HAP-1 (cell line): ENCODE results near the gene TMEM184C.
A peak's percentile ranks its signal among the peaks of the same experiment; 100 is the strongest.

Experiments
- DNase-seq, 2 experiments: peaks; one replicate each; pipeline ENCODE4 v3.0.0-alpha.2; 2016 to 2020; ENCODE audit warnings: low spot score in 2 of 2
- H3K27me3 ChIP-seq: fragments of 250-450 bp; sonication (Bioruptor Pico); 2 replicates; pipeline ENCODE4 v1.5.1; 2020; ENCODE audit warnings: low read depth, mild to moderate bottlenecking, moderate library complexity
- H3K36me3 ChIP-seq: fragments of 250-450 bp; sonication (Bioruptor Pico); replicated peaks from 2 replicates; pipeline ENCODE4 v1.5.1; 2020; ENCODE audit warnings: mild to moderate bottlenecking
- H3K4me1 ChIP-seq: fragments of 250-450 bp; sonication (Bioruptor Pico); 2 replicates; pipeline ENCODE4 v1.5.1; 2020; ENCODE audit warnings: mild to moderate bottlenecking
- H3K4me3 ChIP-seq: fragments of 250-450 bp; sonication (Bioruptor Pico); 2 replicates; pipeline ENCODE4 v1.5.1; 2020; ENCODE audit warnings: mild to moderate bottlenecking, moderate library complexity
- H3K9me3 ChIP-seq: fragments of 250-450 bp; sonication (Bioruptor Pico); 2 replicates; pipeline ENCODE4 v1.5.1; 2020; ENCODE audit warnings: mild to moderate bottlenecking, moderate library complexity
- in situ Hi-C: fragments of 300-500 bp; cut with MboI; formaldehyde crosslinking; loops from 3 replicates; pipeline ENCODE4 v1.14.3; 2020; ENCODE audit warnings: low sequenced_read_pairs, inconsistent platforms, mixed read lengths

The TMEM184C gene

GRCh38 chr4:147617173-147617840 is at the start of gene TMEM184C:
TSS of gene TMEM184C (plus strand) at chr4:147617397. CDS start at chr4:147617957, 560 bp downstream.
- DNase-seq = peak; percentile 91 to 99
- in situ Hi-C loops = loop anchor here (10.0 kb wide), 1 partner anchor 247 kb away; no protein-coding TSS in a partner anchor
- H3K4me1 ChIP-seq = peaks cover 16% of the 10 kb centered on the region
- no peaks in the 10 kb centered on the region for H3K9me3 ChIP-seq
- no peaks in the 10 kb centered on the region for H3K27me3 ChIP-seq
- no peaks in the 10 kb centered on the region; the same call in 1 of the 2 replicates for H3K36me3 ChIP-seq
- H3K4me3 ChIP-seq = peak within 1 kb of the TSS; percentile 91

- no peaks in the 10 kb centered on the region for H3K4me1 ChIP-seq
- DNase-seq = no peak
- no peaks in the 10 kb centered on the region for H3K36me3 ChIP-seq
- no peaks in the 10 kb centered on the region for H3K27me3 ChIP-seq
- no peak overlapping the region for H3K4me3 ChIP-seq
- no peaks in the 10 kb centered on the region for H3K9me3 ChIP-seq
- in situ Hi-C loops = no loop called here
Measured at GRCh38 chr4:147570616-147571015, 46.6 kb upstream of the TMEM184C start.

GRCh38 chr4:147571036-147571770 is 46.0 kb upstream of the TMEM184C start:
- Histone ChIP-seq H3K36me3 (no peaks in the 10 kb centered on the region), H3K4me3 (no peak overlapping the region), H3K27me3 (no peaks in the 10 kb centered on the region), H3K9me3 (no peaks in the 10 kb centered on the region), H3K4me1 (no peaks in the 10 kb centered on the region)
- DNase-seq = no peak
- in situ Hi-C loops = no loop called here

GRCh38 chr4:147576084-147576483 is 41.1 kb upstream of the TMEM184C start:
- in situ Hi-C loops = loop anchor here (25.0 kb wide), 2 partner anchors 414 to 564 kb away; no protein-coding TSS in a partner anchor
- Histone ChIP-seq H3K9me3 (no peaks in the 10 kb centered on the region), H3K36me3 (no peaks in the 10 kb centered on the region), H3K4me3 (no peak overlapping the region), H3K4me1 (no peaks in the 10 kb centered on the region), H3K27me3 (no peaks in the 10 kb centered on the region)
- no peak for DNase-seq

- no peaks in the 10 kb centered on the region for H3K9me3 ChIP-seq
- no peak overlapping the region for H3K4me3 ChIP-seq
- no peaks in the 10 kb centered on the region for H3K36me3 ChIP-seq
- H3K4me1 ChIP-seq = no peaks in the 10 kb centered on the region
- no peaks in the 10 kb centered on the region for H3K27me3 ChIP-seq
- in situ Hi-C loops = loop anchor here (25.0 kb wide), 2 partner anchors 416 to 566 kb away; no protein-coding TSS in a partner anchor
- no peak for DNase-seq
Measured at GRCh38 chr4:147578051-147578476, 39.1 kb upstream of the TMEM184C start.

GRCh38 chr4:147578593-147578992 is 38.6 kb upstream of the TMEM184C start:
- Histone ChIP-seq H3K4me1 (no peaks in the 10 kb centered on the region), H3K27me3 (no peaks in the 10 kb centered on the region), H3K36me3 (no peaks in the 10 kb centered on the region), H3K9me3 (no peaks in the 10 kb centered on the region), H3K4me3 (no peak overlapping the region)
- in situ Hi-C loops = loop anchor here (25.0 kb wide), 2 partner anchors 416 to 566 kb away; no protein-coding TSS in a partner anchor
- DNase-seq = no peak

GRCh38 chr4:147580396-147580795 is 36.8 kb upstream of the TMEM184C start:
- Histone ChIP-seq H3K9me3 (no peaks in the 10 kb centered on the region), H3K4me1 (no peaks in the 10 kb centered on the region), H3K4me3 (no peak overlapping the region), H3K27me3 (no peaks in the 10 kb centered on the region), H3K36me3 (no peaks in the 10 kb centered on the region)
- in situ Hi-C loops = loop anchor here (10.0 to 25.0 kb wide), 3 partner anchors 56 to 568 kb away; no protein-coding TSS in a partner anchor
- no peak for DNase-seq

GRCh38 chr4:147581606-147582350 is 35.4 kb upstream of the TMEM184C start:
- Histone ChIP-seq H3K36me3 (no peaks in the 10 kb centered on the region), H3K9me3 (no peaks in the 10 kb centered on the region), H3K4me1 (no peaks in the 10 kb centered on the region), H3K27me3 (no peaks in the 10 kb centered on the region), H3K4me3 (no peak overlapping the region)
- no peak for DNase-seq
- in situ Hi-C loops = loop anchor here (10.0 to 25.0 kb wide), 3 partner anchors 57 to 569 kb away; no protein-coding TSS in a partner anchor

- Histone ChIP-seq H3K9me3 (no peaks in the 10 kb centered on the region), H3K4me3 (no peak overlapping the region), H3K4me1 (peaks cover 5% of the 10 kb centered on the region), H3K27me3 (no peaks in the 10 kb centered on the region), H3K36me3 (no peaks in the 10 kb centered on the region)
- DNase-seq = no peak
- in situ Hi-C loops = loop anchor here (10.0 to 25.0 kb wide), 3 partner anchors 58 to 570 kb away; no protein-coding TSS in a partner anchor
Measured at GRCh38 chr4:147582386-147583060, 34.7 kb upstream of the TMEM184C start.

GRCh38 chr4:147583876-147584275 is 33.3 kb upstream of the TMEM184C start:
- DNase-seq = no peak
- no peak overlapping the region for H3K4me3 ChIP-seq
- no peaks in the 10 kb centered on the region for H3K9me3 ChIP-seq
- H3K27me3 ChIP-seq = no peaks in the 10 kb centered on the region
- peaks cover 5% of the 10 kb centered on the region for H3K4me1 ChIP-seq
- in situ Hi-C loops = loop anchor here (10.0 to 25.0 kb wide), 3 partner anchors 59 to 572 kb away; no protein-coding TSS in a partner anchor
- H3K36me3 ChIP-seq = no peaks in the 10 kb centered on the region

GRCh38 chr4:147586032-147586431 is 31.2 kb upstream of the TMEM184C start:
- in situ Hi-C loops = loop anchor here (10.0 to 25.0 kb wide), 3 partner anchors 61 to 574 kb away; no protein-coding TSS in a partner anchor
- H3K27me3 ChIP-seq = no peaks in the 10 kb centered on the region

GRCh38 chr4:147586637-147587036 is 30.6 kb upstream of the TMEM184C start:
- DNase-seq = no peak
- Histone ChIP-seq H3K27me3 (no peaks in the 10 kb centered on the region), H3K4me3 (no peak overlapping the region), H3K4me1 (peaks cover 5% of the 10 kb centered on the region), H3K36me3 (no peaks in the 10 kb centered on the region), H3K9me3 (no peaks in the 10 kb centered on the region)
- in situ Hi-C loops = loop anchor here (10.0 to 25.0 kb wide), 3 partner anchors 62 to 574 kb away; no protein-coding TSS in a partner anchor

More at GRCh38 chr4:147586032-147586431, 31.2 kb upstream of the TMEM184C start:
- Histone ChIP-seq H3K36me3 (no peaks in the 10 kb centered on the region), H3K4me3 (no peak overlapping the region), H3K4me1 (peaks cover 5% of the 10 kb centered on the region), H3K9me3 (no peaks in the 10 kb centered on the region)
- DNase-seq = no peak

GRCh38 chr4:147587041-147587440 is 30.2 kb upstream of the TMEM184C start:
- no peak overlapping the region for H3K4me3 ChIP-seq
- H3K36me3 ChIP-seq = no peaks in the 10 kb centered on the region
- H3K4me1 ChIP-seq = peaks cover 5% of the 10 kb centered on the region
- in situ Hi-C loops = loop anchor here (10.0 to 25.0 kb wide), 3 partner anchors 62 to 575 kb away; no protein-coding TSS in a partner anchor
- no peaks in the 10 kb centered on the region for H3K9me3 ChIP-seq
- no peaks in the 10 kb centered on the region for H3K27me3 ChIP-seq
- DNase-seq = peak in 1 of 2 experiments; percentile 7
